GM12872 (cell line): Measurements from ENCODE around the gene FCHSD1.
A peak's percentile ranks its signal among the peaks of the same experiment; 100 is the strongest.

Experiments
- TF ChIP-seq, protein P1 (sequence below): IDR thresholded peaks from 3 replicates; pipeline ENCODE4 v1.5.1; 2011; ENCODE audit warnings: low read depth, mild to moderate bottlenecking, low read length, moderate library complexity; ENCODE audit not compliant: insufficient read depth

FCHSD1 gene

DNA sequence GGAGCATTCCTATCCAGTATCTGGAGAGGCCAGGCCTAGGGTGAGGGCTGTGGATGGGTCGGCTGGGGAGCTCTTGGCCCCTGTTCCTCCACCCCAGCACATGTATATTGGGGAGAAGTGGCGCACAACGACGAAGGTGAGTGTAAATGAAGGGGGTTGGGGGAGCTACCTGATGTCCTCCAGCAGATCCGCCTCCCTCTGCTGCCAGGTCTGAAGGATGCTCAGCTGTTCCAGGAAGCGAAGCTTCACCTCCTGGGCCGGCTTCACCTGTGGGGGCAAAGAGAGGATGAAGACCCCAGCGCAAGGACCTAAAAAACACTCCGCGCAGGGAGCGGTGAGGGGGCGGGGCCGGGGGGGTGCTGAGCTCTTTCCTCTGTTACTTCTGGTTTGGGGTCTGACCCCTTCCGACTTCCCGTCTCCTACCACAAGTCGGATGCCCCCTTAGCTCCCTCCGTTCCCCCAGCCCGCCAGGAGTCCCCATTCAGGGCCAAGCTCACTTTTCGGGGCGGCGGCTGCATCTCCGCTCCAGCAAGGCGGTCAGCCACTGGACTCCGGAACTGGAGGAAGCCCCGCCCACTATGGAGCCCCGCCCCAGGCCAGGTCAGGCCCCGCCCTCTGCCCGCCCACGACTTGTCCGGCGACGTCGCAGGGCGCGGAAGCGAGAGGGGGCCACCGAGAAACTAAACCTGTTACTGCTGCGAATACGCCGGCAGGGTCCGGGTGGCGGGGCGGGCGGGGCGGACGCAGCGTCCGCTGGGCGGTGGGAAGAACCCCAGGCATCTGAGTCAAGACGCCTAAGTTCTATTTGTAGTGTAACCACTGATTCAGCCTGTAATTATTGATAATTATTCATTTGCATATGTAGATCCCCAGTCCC lies at the start of gene FCHSD1:
Gene FCHSD1, minus strand, starts transcription at position 568 of the 877 bp plus-strand sequence. Its CDS starts 50 bp downstream, at position 518.
- TF ChIP-seq, protein P1, sequence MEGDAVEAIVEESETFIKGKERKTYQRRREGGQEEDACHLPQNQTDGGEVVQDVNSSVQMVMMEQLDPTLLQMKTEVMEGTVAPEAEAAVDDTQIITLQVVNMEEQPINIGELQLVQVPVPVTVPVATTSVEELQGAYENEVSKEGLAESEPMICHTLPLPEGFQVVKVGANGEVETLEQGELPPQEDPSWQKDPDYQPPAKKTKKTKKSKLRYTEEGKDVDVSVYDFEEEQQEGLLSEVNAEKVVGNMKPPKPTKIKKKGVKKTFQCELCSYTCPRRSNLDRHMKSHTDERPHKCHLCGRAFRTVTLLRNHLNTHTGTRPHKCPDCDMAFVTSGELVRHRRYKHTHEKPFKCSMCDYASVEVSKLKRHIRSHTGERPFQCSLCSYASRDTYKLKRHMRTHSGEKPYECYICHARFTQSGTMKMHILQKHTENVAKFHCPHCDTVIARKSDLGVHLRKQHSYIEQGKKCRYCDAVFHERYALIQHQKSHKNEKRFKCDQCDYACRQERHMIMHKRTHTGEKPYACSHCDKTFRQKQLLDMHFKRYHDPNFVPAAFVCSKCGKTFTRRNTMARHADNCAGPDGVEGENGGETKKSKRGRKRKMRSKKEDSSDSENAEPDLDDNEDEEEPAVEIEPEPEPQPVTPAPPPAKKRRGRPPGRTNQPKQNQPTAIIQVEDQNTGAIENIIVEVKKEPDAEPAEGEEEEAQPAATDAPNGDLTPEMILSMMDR, result 0 out of 3 replicates have a peak, but pooled peaks have one; percentile 4

DNA sequence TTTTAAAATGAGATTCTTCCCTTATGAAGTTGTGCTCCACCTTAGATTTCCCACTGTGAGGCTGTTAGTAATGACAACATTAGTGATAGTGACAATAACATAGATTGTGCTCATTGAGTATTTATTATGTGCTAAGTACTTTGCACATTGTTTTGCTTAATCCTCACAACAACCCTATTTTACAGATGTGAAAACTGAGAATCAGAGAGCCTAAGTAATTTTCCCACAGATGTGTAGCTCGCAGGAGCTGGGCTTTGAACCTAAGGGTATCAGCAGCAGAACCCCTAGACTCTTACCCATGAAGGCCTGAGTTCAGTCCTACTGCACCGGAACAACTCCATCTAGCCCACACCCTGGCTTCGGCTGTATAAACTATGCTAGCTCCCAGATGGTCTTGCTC lies 46.4 kb upstream of the FCHSD1 start:
- TF ChIP-seq, protein P1, result no peak

GRCh38 chr5:141696431-141696830 lies 45.2 kb upstream of the FCHSD1 start:
- TF ChIP-seq, protein P1, result no peak

DNA sequence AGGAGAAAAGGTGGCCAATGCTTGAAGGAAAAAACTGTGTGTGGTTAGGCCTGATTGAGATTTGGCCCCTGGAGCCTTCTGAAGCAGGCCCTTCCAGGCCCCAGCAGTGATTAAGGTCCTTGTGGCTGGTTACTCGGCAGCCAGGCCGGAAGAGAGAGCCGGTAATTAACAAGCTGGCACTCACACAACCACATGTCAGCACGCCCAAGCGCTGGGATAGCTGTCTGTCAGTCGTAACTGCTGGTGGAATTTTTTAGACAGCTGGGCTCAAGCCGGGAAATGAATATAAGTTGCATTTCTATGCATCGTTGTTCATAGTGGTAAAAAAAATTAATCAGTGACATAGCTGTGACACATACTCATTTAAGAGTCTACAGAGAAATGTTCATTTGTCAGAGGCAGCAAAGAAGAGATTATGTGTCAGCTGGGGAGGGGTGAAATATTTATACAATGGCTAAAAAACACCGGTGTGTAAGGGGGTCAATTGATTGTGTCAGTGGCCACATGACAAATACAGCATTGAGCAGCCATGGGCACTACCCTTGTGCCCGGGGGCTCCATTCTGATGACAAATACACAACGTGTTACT lies 44.5 kb upstream of the FCHSD1 start:
- TF ChIP-seq, protein P1, result no peak

GRCh38 chr5:141694479-141694878 lies 43.3 kb upstream of the FCHSD1 start:
- TF ChIP-seq, protein P1, result no peak

DNA sequence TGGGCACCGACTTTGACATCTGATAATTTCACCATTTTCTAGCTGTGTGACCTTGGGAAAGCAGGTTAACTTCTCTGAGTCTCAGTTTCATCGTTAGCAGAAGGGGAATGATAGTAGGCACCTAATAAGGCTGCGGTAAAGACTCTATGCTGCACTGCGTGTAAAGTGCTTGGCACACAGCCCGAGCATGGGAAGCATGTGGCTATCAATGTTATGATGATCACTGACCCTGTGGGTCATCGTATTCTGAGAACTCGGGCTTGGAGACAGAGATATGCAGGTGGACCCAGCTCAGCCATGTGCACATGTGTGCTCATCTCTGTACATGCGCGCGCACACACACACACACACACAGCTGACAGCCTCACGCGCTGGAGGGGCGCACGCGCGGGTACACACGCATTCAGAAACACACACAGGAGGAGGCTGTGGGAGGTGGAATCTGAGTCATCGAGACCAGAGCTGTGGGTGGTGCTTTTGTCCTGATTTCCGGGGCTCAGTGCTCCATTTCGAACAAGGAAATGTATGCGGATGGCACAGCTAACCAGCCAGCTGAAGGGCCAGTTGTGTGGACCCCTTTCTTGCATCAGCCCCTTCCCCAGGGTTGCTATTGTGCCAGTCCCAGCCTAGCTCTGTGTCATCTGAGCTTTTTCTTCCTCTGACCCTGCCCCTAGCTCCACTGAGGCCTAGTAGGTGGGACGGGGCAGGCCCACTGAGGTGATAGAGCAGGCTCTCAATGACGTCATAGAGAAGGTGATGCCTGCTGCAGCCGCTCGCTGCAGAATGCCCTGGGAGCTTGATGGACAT lies 41.9 kb upstream of the FCHSD1 start:
- TF ChIP-seq, protein P1, result no peak

- TF ChIP-seq, protein P1, result no peak
Measured at GRCh38 chr5:141692533-141692888, 41.3 kb upstream of the FCHSD1 start.
